GM06990 (cell line): ENCODE data around the gene ZNF622.

Experiments
- DNase-seq: peaks from one replicate; pipeline ENCODE4 v3.0.0-alpha.2; 2011; ENCODE audit not compliant: insufficient read length; ENCODE audit errors: extremely low read depth
- H3K27me3 ChIP-seq: replicated peaks from 2 replicates; pipeline ENCODE4 v1.6.0; 2011; ENCODE audit warnings: low read length; ENCODE audit not compliant: control insufficient read depth, insufficient read depth
- H3K36me3 ChIP-seq: 2 replicates; pipeline ENCODE4 v1.5.1; 2011; ENCODE audit warnings: low read length; ENCODE audit not compliant: control insufficient read depth, insufficient read depth
- H3K4me3 ChIP-seq: replicated peaks from 2 replicates; pipeline ENCODE4 v1.5.1; 2011; ENCODE audit warnings: low read depth, mild to moderate bottlenecking, control low read depth, low read length
- CTCF ChIP-seq: IDR thresholded peaks from 2 replicates; pipeline ENCODE4 v1.5.1; 2011; ENCODE audit warnings: low read length, control low read depth, mild to moderate bottlenecking, inconsistent platforms; ENCODE audit not compliant: insufficient read depth, poor library complexity, severe bottlenecking

The ZNF622 gene

DNA sequence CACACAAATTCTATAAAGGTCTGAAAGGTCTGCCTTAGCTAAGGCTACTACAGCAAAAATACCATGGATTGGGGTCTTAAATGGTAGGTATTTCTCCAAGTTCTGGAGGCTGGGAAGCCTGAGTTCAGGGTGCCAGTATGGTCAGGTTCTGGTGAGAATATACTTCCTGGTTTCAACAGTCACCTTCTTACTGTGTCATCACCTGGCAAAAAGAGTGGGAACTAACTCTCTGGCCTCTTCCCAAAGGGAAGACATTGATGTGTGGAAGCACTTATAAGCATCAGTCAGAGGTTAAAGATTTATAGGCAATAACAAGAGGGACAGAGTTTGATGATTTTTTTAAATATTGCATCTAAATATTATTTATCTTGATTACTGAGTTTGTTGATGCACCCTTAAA lies 53.0 kb downstream of the ZNF622 start:
- H3K36me3 ChIP-seq, result no peaks in the 10 kb centered on the region
- DNase-seq, result no peak
- no peaks in the 10 kb centered on the region for H3K27me3 ChIP-seq
- TF ChIP-seq CTCF, result no peak
- H3K4me3 ChIP-seq, result no peak overlapping the region

- Histone ChIP-seq H3K36me3 (no peaks in the 10 kb centered on the region), H3K27me3 (no peaks in the 10 kb centered on the region), H3K4me3 (no peak overlapping the region)
- no peak for TF ChIP-seq CTCF
- DNase-seq, result no peak
Observed at GRCh38 chr5:16411741-16412455, 53.7 kb downstream of the ZNF622 start.

- no peak for DNase-seq
- no peak for TF ChIP-seq CTCF
- Histone ChIP-seq H3K27me3 (no peaks in the 10 kb centered on the region), H3K36me3 (no peaks in the 10 kb centered on the region), H3K4me3 (no peak overlapping the region)
Observed at GRCh38 chr5:16411235-16411634, 54.4 kb downstream of the ZNF622 start.

- no peaks in the 10 kb centered on the region for H3K27me3 ChIP-seq
- no peak overlapping the region for H3K4me3 ChIP-seq
- no peak for DNase-seq
- H3K36me3 ChIP-seq, result no peaks in the 10 kb centered on the region
- TF ChIP-seq CTCF, result no peak
Observed at GRCh38 chr5:16410338-16410737, 55.3 kb downstream of the ZNF622 start.

DNA sequence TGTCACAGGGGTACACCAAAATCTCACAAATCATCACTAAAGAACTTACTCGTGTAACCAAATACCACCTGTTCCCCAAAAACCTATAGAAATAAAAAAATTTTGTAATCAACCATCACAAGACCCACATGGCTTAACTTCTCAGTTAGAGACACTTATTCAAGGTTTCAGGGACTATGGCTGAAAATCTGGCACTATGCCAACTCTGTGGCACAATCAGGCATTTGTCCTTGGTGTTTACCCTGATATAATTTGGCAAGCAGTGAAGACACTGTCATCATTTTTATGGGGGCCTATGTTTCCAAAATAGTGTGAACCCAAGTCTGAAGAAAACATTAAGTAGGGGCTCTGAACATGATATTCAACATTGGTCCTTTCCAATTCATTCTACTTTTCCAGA lies 59.0 kb downstream of the ZNF622 start:
- H3K27me3 ChIP-seq, result no peaks in the 10 kb centered on the region
- H3K36me3 ChIP-seq, result no peaks in the 10 kb centered on the region
- H3K4me3 ChIP-seq, result no peak overlapping the region
- TF ChIP-seq CTCF, result no peak
- no peak for DNase-seq

DNA sequence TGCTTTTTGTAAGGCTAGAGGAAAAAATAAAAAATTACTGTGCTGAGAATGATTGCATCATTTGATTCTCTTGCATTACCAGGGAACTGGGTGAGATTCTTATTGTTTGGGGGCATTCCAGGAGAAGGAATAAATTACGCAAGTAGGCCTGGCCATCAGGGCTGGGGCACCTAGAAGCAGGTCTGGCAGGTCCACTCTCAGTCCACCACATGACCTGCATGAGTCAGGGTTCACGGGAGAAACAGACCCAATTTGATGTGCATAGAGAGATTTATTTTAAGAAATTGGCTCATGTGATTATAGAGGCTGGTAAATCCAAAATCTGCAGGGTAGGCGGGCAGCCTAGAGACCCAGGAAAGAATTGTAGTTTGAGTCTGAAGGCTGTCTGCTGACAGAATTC lies 59.6 kb downstream of the ZNF622 start:
- H3K36me3 ChIP-seq, result no peaks in the 10 kb centered on the region
- DNase-seq, result no peak

More for the DNA sequence above, 59.6 kb downstream of the ZNF622 start:
- H3K4me3 ChIP-seq, result no peak overlapping the region
- no peaks in the 10 kb centered on the region for H3K27me3 ChIP-seq
- no peak for TF ChIP-seq CTCF
